Uterus (tissue), 4 donors: ENCODE measurements around the gene WDR33. TPM values are rescaled to one million over a fixed set of nuclear protein-coding genes. Genes with fewer than 3 reads are reported as not detected.

ENCODE experiments used
- DNase-seq, 2 donors: peaks; one replicate each; pipeline ENCODE4 v3.0.0-alpha.2; 2019 to 2020
- H3K27ac ChIP-seq, 2 donors: fragments of 200-600 bp; sonication (generic); 1 replicate in 1 of 2; 2 replicates in 1 of 2; pipeline ENCODE4 v1.5.1; 2016 to 2018
- H3K27me3 ChIP-seq, 2 donors: fragments of 200-600 bp; sonication (generic); one replicate each; pipeline ENCODE4 v1.5.1; 2018 to 2019; ENCODE audit warnings: control low read depth in 1 of 2
- H3K36me3 ChIP-seq, 2 donors: fragments of 200-600 bp; sonication (generic); one replicate each; pipeline ENCODE4 v1.5.1; 2019; ENCODE audit warnings: control low read depth in 1 of 2
- H3K4me1 ChIP-seq, 2 donors: fragments of 200-600 bp; sonication (generic); one replicate each; pipeline ENCODE4 v1.5.1; 2018 to 2019; ENCODE audit warnings: control low read depth in 1 of 2
- H3K4me3 ChIP-seq, 2 donors: fragments of 200-600 bp; sonication (generic); 1 replicate in 1 of 2; 2 replicates in 1 of 2; pipeline ENCODE4 v1.5.1; 2018 to 2019; ENCODE audit warnings: mild to moderate bottlenecking in 1 of 2
- H3K9me3 ChIP-seq, 2 donors: fragments of 200-600 bp; sonication (generic); one replicate each; pipeline ENCODE4 v1.5.1; 2019; ENCODE audit warnings: control low read depth in 1 of 2
- CTCF ChIP-seq, 4 experiments: fragments of 200-600 bp in 2 of 4; fragments of 450-650 bp in 2 of 4; sonication (generic) in 2 of 4; IDR thresholded peaks; one replicate each; pipeline ENCODE4 v1.5.1; 2016 to 2019; ENCODE audit warnings: antibody characterized with exemption in 4 of 4, mild to moderate bottlenecking in 2 of 4, moderate library complexity in 1 of 4
- POLR2A ChIP-seq, 2 donors: fragments of 450-650 bp; IDR thresholded peaks; one replicate each; pipeline ENCODE4 v1.6.1; 2016; ENCODE audit warnings: antibody characterized with exemption in 2 of 2, mild to moderate bottlenecking in 1 of 2, moderate library complexity in 1 of 2
- intact Hi-C: fragments of 100-400 bp; cut with DNase I; formaldehyde crosslinking; loops from one replicate; pipeline ENCODE4 v1.15.1; 2023; ENCODE audit warnings: low total_unique reads
- total RNA-seq, 4 donors: library from RNA; depleted of rRNA in 3 of 4; stranded (reverse); fragments of >200 nt in 3 of 4; gene quantifications; one replicate each; pipeline versions ENCODE4 v1.1.0 to v1.2.4, GENCODE V29; 2014 to 2023
- donor health status: DM: yes; HTN: yes; CAD: no.

WDR33 gene
- total RNA-seq, 4 donors from 2014 or later = 27.4 to 98.2 (median 59.7) TPM

GRCh38 chr2:127661072-127661649, 149.8 kb downstream of the WDR33 start:
- Histone ChIP-seq H3K9me3 (no peaks in the 10 kb centered on the region), H3K27ac (peak overlapping the region; percentile 55 to 73), H3K4me1 (peaks cover 0 to 40% of the 10 kb centered on the region in 2 donors), H3K27me3 (no peaks in the 10 kb centered on the region), H3K4me3 (no peak overlapping the region), H3K36me3 (no peaks in the 10 kb centered on the region)
- no peak for TF ChIP-seq POLR2A (IDR thresholded peaks at IDR 0.05)
- TF ChIP-seq CTCF (IDR thresholded peaks at IDR 0.05) = no peak
- intact Hi-C loops = no loop called here
- no peak for DNase-seq

- no peaks in the 10 kb centered on the region for H3K36me3 ChIP-seq
- DNase-seq = no peak
- H3K27me3 ChIP-seq = no peaks in the 10 kb centered on the region
- H3K9me3 ChIP-seq = no peaks in the 10 kb centered on the region
- H3K4me3 ChIP-seq = no peak overlapping the region
- H3K27ac ChIP-seq = peak overlapping the region; percentile 55 to 73
- intact Hi-C loops = no loop called here
- TF ChIP-seq CTCF (IDR thresholded peaks at IDR 0.05) = no peak
- H3K4me1 ChIP-seq = peaks cover 0 to 44% of the 10 kb centered on the region in 2 donors
Observed at GRCh38 chr2:127660291-127660578, 150.7 kb downstream of the WDR33 start.

GRCh38 chr2:127659408-127660290, 151.3 kb downstream of the WDR33 start:
- H3K36me3 ChIP-seq = no peaks in the 10 kb centered on the region
- H3K27ac ChIP-seq = peak overlapping the region; percentile 55 to 73
- no peak for TF ChIP-seq CTCF (IDR thresholded peaks at IDR 0.05)
- no peak for TF ChIP-seq POLR2A (IDR thresholded peaks at IDR 0.05)
- DNase-seq = peak in 1 of 2 donors; percentile 72
- intact Hi-C loops = no loop called here
- H3K4me3 ChIP-seq = no peak overlapping the region
- no peaks in the 10 kb centered on the region for H3K9me3 ChIP-seq
- peaks cover 0 to 44% of the 10 kb centered on the region in 2 donors for H3K4me1 ChIP-seq
- H3K27me3 ChIP-seq = no peaks in the 10 kb centered on the region

DNA sequence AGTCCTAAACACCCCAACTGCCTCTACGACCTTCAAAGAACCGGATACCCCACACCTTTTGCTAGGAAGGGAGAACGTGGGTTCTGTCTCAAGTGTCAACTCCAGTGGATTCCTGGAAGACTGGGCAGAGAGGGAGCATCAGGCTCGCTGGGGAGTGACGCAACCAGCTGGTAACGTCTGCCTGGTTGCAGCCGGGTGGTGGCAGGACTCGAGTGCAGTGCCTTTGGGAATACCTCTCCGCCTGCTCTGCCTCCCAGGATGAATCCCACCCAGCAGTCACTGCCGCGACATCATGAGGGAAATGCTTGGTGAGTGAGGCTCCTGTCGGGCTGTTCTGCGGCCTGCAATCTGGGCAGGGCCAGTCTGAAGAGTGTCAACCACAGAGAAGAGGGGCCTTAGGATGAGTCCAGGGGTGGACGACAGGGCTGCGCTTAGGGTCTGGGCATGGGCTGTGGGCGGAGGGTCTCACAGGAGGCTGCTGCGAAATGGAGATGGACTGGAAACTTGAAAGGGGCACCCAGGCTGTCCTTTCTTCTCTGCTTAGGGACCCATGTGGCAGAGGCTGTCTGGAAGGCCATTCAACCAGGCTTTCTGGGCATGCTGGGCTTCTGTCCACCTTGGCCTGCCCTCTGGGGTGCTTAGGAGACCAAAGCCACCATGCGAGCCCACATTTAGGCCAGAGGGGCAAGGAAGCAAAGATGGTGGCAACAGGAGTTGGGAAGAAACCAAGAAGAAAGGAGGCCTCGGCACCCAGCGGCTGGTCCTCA, 152.1 kb downstream of the WDR33 start:
- Histone ChIP-seq H3K4me1 (peaks cover 0 to 41% of the 10 kb centered on the region in 2 donors), H3K27ac (peak overlapping the region; percentile 55 to 73), H3K4me3 (no peak overlapping the region), H3K36me3 (no peaks in the 10 kb centered on the region), H3K27me3 (no peaks in the 10 kb centered on the region), H3K9me3 (no peaks in the 10 kb centered on the region)
- no peak for TF ChIP-seq POLR2A (IDR thresholded peaks at IDR 0.05)
- TF ChIP-seq CTCF (IDR thresholded peaks at IDR 0.05) = no peak
- DNase-seq = no peak
- intact Hi-C loops = no loop called here

DNA sequence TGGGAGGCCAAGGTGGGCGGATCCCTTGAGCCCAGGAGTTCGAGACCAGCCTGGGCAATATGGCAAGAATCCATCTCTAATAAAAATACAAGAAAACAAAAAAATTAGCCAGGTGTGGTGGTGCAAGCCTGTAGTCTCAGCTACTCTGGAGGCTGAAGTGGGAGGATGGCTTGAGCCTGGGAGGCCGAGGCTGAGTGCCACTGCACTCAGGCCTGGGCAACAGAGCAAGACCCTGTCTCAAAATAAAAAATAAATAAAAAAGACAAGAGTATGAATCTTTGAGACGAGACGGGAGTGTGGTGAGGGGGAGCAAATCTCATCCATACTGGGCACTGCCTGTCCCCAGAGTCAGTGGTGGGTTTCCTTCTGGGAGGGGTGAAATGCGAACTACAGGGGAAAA, 152.8 kb downstream of the WDR33 start:
- H3K27me3 ChIP-seq = no peaks in the 10 kb centered on the region
- H3K27ac ChIP-seq = peak overlapping the region; percentile 55 to 73
- TF ChIP-seq POLR2A (IDR thresholded peaks at IDR 0.05) = no peak
- no peak for TF ChIP-seq CTCF (IDR thresholded peaks at IDR 0.05)
- H3K9me3 ChIP-seq = no peaks in the 10 kb centered on the region
- H3K4me1 ChIP-seq = peaks cover 0 to 39% of the 10 kb centered on the region in 2 donors
- no peaks in the 10 kb centered on the region for H3K36me3 ChIP-seq
- DNase-seq = no peak
- no peak overlapping the region for H3K4me3 ChIP-seq
- intact Hi-C loops = no loop called here
